Large intestine (tissue), 3 donors: ENCODE measurements around the gene CC2D1A. TPM values are rescaled to one million over a fixed set of nuclear protein-coding genes. Genes with fewer than 3 reads are reported as not detected.

ENCODE experiments used
- DNase-seq, 2 donors: peaks; one replicate each; pipeline versions ENCODE4 v3.0.0 to v3.0.0-alpha.2; 2013
- H3K27ac ChIP-seq: one replicate; pipeline ENCODE4 v1.5.1; 2013; ENCODE audit warnings: low read length
- H3K27me3 ChIP-seq: 2 replicates; pipeline ENCODE4 v1.6.1; 2013; ENCODE audit warnings: low read length; ENCODE audit not compliant: control insufficient read depth, insufficient read depth
- H3K36me3 ChIP-seq: 2 replicates; pipeline ENCODE4 v1.6.1; 2013; ENCODE audit warnings: low read length; ENCODE audit not compliant: control insufficient read depth, insufficient read depth
- H3K4me1 ChIP-seq: one replicate; pipeline ENCODE4 v1.6.1; 2013; ENCODE audit warnings: low read length; ENCODE audit not compliant: control insufficient read depth, insufficient read depth
- H3K4me3 ChIP-seq: one replicate; pipeline ENCODE4 v1.5.1; 2013; ENCODE audit warnings: low read length
- H3K9me3 ChIP-seq: one replicate; pipeline ENCODE4 v1.6.1; 2013; ENCODE audit warnings: mild to moderate bottlenecking, low read depth, low read length, moderate library complexity; ENCODE audit not compliant: control insufficient read depth
- WGBS: methylation state at CpG from one replicate; pipeline ENCODE4 v1.1.5; 2013; ENCODE audit warnings: low lambda C conversion rate; ENCODE audit not compliant: insufficient coverage; 5-methylcytosine and 5-hydroxymethylcytosine counted together
- polyA plus RNA-seq: library from polyadenylated mRNA; unstranded; fragments of 120-200 nt; gene quantifications from one replicate; pipeline ENCODE4 v1.2.1, GENCODE V29; 2013

CC2D1A gene
- polyA plus RNA-seq, 1 donor, result 42.2 TPM

- Histone ChIP-seq H3K4me3 (no peak overlapping the region), H3K4me1 (peaks cover 11% of the 10 kb centered on the region), H3K9me3 (peaks cover 3% of the 10 kb centered on the region), H3K36me3 (no peaks in the 10 kb centered on the region), H3K27ac (no peak overlapping the region), H3K27me3 (no peaks in the 10 kb centered on the region)
- no CpG with 5 or more reads among the region's 27 CpGs for WGBS
- DNase-seq, result no peak
These were observed 28.7 kb upstream of the CC2D1A start for GRCh38 chr19:13877303-13877702.

- WGBS, result no CpG with 5 or more reads among the region's 34 CpGs
- H3K4me1 ChIP-seq, result peaks cover 15% of the 10 kb centered on the region
- H3K27me3 ChIP-seq, result no peaks in the 10 kb centered on the region
- H3K27ac ChIP-seq, result peak overlapping the region; percentile 33
- peak overlapping the region; percentile 23 for H3K4me3 ChIP-seq
- peak; percentile 94 to 96 for DNase-seq
- H3K9me3 ChIP-seq, result no peaks in the 10 kb centered on the region
- H3K36me3 ChIP-seq, result no peaks in the 10 kb centered on the region
These were observed 25.6 kb upstream of the CC2D1A start for GRCh38 chr19:13880059-13881043.

DNA sequence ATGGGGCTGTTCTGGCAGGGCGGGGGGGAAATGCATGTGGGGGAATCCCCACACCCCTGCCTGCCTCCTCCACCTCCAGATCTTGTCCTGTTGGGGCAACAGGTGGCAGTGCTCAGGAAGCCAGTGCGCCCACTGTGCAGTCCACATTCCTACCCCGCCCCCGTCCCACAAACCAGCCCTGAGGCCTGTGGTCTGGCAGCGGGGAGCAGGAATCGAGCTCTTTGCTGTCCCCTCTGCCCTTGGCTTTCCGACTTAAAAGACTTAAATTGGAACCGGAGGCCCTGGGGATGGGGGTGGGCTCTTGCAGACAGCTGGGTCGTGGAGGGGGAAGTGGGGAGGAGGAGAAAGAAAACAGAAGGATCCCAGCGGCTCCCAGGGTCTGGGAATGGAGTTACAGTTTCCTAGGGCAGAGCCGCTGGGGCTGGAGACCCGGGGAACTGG, 24.7 kb upstream of the CC2D1A start:
- Histone ChIP-seq H3K27ac (no peak overlapping the region), H3K27me3 (no peaks in the 10 kb centered on the region), H3K9me3 (no peaks in the 10 kb centered on the region), H3K4me3 (no peak overlapping the region), H3K4me1 (peaks cover 15% of the 10 kb centered on the region), H3K36me3 (no peaks in the 10 kb centered on the region)
- no CpG with 5 or more reads among the region's 12 CpGs for WGBS
- no peak for DNase-seq

DNA sequence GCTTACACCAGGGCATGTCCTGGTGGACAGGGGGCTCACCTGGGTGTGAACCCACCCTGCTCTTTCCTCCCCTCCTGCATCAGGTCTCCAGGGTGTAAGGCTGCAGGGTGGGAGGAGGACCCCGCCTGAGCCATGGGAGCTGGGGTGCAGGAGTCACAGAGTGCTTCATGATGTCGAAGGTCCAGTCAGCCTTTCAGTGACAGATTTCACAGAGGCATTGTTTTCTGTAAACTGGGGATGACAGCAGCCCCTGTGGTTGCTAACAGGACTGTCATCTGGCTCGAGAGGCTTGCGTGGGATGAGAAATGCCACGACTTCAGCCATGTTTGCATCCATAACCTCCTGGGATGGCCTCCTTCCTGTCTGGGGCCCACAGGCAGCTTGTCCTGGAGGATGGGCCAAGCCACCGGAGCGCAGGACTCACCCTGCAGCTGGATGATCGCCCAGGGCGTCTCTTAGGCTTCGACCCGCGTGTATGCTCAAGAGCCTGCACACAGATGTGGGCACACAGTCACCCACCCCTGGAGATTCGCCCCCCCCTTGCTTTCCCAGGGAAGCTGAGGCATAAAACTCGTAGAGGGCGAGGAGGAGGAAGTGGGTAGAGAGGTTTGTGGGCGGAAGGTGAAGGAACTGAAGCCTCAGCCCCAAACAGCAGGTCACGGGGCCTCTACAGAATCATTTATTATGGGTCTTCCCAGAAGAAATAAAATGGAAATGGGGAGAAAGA, 24.1 kb upstream of the CC2D1A start:
- Histone ChIP-seq H3K4me3 (no peak overlapping the region), H3K4me1 (peaks cover 13% of the 10 kb centered on the region), H3K27ac (no peak overlapping the region), H3K9me3 (no peaks in the 10 kb centered on the region), H3K27me3 (no peaks in the 10 kb centered on the region), H3K36me3 (no peaks in the 10 kb centered on the region)
- DNase-seq, result no peak
- WGBS, result 66% methylated on average over 3 of the region's 17 CpGs

GRCh38 chr19:13882419-13882795, 23.6 kb upstream of the CC2D1A start:
- no CpG with 5 or more reads among the region's 5 CpGs for WGBS
- H3K4me1 ChIP-seq, result peaks cover 11% of the 10 kb centered on the region

DNA sequence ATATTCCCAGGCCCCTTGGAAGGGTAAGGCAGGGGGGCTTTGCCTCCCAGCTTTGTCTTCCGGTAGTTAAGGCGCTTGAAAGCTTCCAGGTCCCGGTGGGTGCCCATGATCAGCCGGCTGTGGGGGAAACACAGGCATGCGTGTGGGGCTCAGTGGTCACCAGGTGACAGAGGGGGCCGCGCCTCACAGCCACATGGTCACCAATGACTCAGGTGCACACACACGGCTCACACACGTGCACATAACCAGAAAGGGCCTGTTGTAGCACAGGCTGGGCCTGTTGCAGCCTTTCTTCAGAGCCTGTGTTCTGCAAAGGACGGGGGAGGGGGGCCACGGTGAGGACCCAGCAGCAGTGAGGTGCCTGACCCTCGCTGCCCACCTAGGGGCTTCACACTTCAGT, 23.2 kb upstream of the CC2D1A start:
- no peak overlapping the region for H3K27ac ChIP-seq
- no CpG with 5 or more reads among the region's 12 CpGs for WGBS

More at GRCh38 chr19:13882419-13882795, 23.6 kb upstream of the CC2D1A start:
- no peak overlapping the region for H3K4me3 ChIP-seq
- H3K27me3 ChIP-seq, result no peaks in the 10 kb centered on the region
- H3K27ac ChIP-seq, result no peak overlapping the region
- no peaks in the 10 kb centered on the region for H3K9me3 ChIP-seq
- H3K36me3 ChIP-seq, result no peaks in the 10 kb centered on the region
- DNase-seq, result no peak

DNA sequence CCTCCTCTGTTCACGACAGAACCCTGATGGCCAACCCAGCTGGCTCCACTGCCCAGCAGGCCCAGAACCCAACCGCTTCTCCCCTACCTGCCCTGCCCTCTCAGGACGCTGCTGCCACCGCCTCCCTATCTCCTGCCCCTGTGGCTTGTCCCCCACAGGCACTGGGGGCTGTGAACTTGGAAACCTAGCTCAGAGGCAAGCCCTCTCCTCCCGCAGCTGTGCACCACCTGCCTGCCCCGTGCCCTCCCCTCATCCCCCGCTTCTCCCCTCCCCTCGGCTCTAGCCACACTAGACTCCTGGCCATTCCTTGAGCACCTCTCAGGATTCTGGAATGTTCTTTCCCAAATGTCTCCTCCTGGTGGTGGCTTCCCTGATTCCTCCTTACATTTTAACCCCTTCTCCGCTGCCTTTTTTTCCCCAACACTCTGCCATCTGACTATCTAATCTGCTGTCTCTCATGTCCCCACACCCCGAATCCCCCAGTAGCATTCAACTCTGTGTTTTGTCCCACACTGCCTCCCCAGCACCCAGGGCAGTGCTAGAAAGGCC, 22.4 kb upstream of the CC2D1A start:
- H3K27me3 ChIP-seq, result no peaks in the 10 kb centered on the region
- no peaks in the 10 kb centered on the region for H3K9me3 ChIP-seq
- 100% methylated on average over 1 of the region's 10 CpGs for WGBS
- H3K4me1 ChIP-seq, result peaks cover 11% of the 10 kb centered on the region
- DNase-seq, result no peak
- no peak overlapping the region for H3K4me3 ChIP-seq
- no peaks in the 10 kb centered on the region for H3K36me3 ChIP-seq
- H3K27ac ChIP-seq, result no peak overlapping the region

More for the DNA sequence above, 23.2 kb upstream of the CC2D1A start:
- no peak for DNase-seq
- H3K9me3 ChIP-seq, result no peaks in the 10 kb centered on the region
- peaks cover 11% of the 10 kb centered on the region for H3K4me1 ChIP-seq
- H3K27me3 ChIP-seq, result no peaks in the 10 kb centered on the region
- H3K4me3 ChIP-seq, result no peak overlapping the region
- H3K36me3 ChIP-seq, result no peaks in the 10 kb centered on the region

GRCh38 chr19:13884726-13885591, 21.0 kb upstream of the CC2D1A start:
- no CpG with 5 or more reads among the region's 26 CpGs for WGBS
- Histone ChIP-seq H3K4me1 (peaks cover 11% of the 10 kb centered on the region), H3K27ac (no peak overlapping the region), H3K36me3 (no peaks in the 10 kb centered on the region), H3K4me3 (no peak overlapping the region), H3K9me3 (no peaks in the 10 kb centered on the region), H3K27me3 (no peaks in the 10 kb centered on the region)
- peak in 1 of 2 donors; percentile 73 for DNase-seq

GRCh38 chr19:13885826-13886365, 20.1 kb upstream of the CC2D1A start:
- Histone ChIP-seq H3K27me3 (no peaks in the 10 kb centered on the region), H3K4me1 (peaks cover 4% of the 10 kb centered on the region), H3K9me3 (no peaks in the 10 kb centered on the region), H3K4me3 (no peak overlapping the region), H3K27ac (no peak overlapping the region), H3K36me3 (no peaks in the 10 kb centered on the region)
- no peak for DNase-seq
- WGBS, result no CpG with 5 or more reads among the region's 20 CpGs
